ENCODE results near the gene LRP2.

The LRP2 gene

GRCh38 chr2:169112841-169113240 is 249.5 kb downstream of the LRP2 start:
- no peak for DNase-seq

DNA sequence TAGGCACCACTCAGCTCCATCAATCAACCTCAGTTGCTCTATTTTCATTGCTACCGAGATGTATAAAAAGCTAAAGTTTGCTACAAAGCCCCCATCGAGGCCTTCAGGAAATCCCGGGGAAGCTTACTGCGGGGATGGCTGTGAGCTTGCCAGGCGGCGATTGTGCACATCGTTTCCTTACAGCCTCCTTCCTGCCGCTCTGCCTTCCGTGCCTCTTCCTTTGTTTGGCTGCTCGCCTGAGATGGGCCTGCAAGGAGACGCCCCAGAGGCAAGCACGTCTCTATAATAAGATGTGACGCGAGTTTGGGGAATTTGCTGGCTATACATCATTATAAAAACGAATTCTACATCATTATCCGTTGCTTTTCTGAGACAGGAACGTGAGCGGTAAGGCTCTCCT is 251.4 kb downstream of the LRP2 start:
- DNase-seq: no peak

GRCh38 chr2:169110419-169110818 is 251.9 kb downstream of the LRP2 start:
- DNase-seq: no peak

DNA sequence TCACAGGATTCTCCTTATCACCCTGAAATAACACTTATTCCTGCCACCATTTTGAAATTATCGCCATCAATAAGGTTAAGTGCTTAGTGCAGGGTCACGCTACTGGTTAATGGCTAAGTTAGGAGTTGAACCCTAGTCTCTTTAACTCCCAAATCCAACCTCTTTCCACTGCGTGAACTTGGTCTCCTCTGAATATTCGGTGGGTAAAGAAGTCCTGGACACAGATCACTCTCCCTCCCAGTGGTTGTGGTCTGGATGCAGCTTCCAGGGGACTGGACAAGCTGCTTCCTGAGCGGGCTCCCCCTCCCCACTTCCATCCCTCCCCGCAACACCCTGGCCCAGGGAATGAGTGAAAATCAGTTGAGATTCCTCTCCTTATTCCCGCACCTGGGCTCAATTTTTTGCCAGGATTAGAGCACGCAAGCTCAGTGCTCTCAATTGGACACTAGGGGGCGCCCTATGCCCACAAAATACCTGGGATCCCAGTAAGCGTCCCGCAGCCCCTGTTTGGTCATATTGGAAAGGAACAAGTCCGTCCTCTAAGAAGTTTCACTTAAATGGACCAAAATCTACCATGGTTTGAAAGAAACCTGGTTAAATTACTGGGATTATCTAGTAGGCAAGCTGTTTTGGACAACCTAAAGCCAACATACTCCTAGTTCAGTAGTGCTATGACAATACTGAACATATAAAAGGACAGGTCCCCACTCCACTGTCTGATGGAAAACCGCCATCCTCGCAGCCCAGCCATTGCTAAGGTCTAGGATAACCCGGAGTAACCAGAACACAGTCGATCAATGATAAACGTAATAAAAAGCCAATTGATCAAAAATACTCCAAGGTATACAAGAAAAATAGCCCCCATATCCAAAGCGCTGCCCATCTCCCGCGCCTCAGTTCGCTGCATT is 252.6 kb downstream of the LRP2 start:
- DNase-seq: peak; percentile 79

- DNase-seq: no peak
Measured at GRCh38 chr2:169108099-169108884, 254.0 kb downstream of the LRP2 start.

DNA sequence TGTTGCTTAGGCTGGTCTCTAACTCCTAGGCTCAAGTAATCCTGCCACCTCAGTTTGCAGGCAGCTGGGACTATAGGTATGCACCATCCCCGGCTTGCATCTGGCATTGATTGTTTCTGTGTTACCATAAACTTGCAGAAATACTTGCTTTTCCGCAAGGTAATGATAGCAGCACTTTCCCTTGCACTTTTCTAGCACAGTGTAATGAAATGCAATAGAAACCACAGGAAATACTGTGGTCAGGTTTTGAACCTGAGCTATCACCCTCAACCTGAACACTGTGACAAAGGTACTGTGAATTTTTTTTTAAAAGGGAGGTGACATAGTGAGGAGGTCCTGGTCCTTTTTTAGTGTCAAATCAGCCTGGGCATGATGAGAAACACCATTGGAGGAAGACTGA is 254.7 kb downstream of the LRP2 start:
- DNase-seq: peak; percentile 77

- no peak for DNase-seq
Measured at GRCh38 chr2:169106563-169107545, 255.5 kb downstream of the LRP2 start.

GRCh38 chr2:169106134-169106533 is 256.2 kb downstream of the LRP2 start:
- DNase-seq: no peak

DNA sequence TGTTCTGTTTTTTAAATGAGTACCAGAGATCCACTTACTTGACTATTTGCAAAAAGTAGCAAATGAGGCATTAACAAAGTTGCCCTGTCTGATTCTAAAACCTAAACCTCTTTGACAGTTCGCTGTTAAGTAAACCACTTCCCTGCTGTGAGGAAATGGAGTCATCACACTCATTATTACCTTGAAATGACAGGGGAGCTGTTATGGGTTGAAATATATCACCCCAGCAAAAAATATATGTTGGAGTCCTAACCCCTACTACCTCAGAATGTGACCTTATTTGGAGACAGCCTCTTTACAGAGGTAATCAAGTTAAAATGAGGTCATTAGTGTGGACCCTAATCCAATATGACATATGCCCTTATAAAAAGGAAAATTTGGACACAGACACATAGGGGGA is 256.9 kb downstream of the LRP2 start:
- DNase-seq: peak; percentile 61

DNA sequence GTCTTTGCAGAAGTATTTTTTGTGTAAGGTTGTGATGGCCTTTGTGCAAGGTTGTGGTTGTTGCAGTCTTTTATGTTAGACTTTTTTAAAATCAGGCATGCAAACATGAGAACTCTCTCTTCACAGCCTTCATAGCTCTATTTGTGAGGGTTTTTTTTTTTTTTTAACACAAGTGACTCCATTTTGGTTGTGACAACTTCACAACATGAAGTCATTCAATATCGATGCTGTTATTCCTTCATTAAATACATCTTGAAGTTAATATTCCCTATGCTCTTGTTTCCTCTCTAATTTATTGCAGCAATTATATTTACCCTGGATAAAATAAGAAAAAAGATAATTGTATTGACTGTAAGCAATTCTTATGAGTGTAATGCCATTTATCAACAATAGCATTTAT is 257.5 kb downstream of the LRP2 start:
- DNase-seq: no peak

DNA sequence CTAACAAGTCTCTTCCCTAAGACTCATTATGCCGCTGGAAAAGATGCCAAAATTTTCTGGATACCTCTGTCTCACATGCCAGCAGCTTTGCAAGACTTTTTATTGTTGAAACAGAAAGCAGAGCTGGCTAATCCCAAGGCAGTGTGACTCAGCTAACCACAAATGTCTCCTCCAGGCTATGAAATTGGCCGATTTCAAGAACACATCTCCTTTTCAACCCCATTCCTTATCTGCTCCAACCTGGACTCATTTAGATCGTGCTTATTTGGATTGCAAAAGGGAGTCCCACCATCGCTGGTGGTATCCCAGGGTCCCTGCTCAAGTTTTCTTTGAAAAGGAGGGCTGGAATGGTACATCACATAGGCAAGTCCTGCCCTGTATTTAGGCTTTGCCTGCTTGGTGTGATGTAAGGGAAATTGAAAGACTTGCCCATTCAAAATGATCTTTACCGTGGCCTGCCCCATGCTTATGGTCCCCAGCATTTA is 266.7 kb downstream of the LRP2 start:
- DNase-seq: peak; percentile 53

DNA sequence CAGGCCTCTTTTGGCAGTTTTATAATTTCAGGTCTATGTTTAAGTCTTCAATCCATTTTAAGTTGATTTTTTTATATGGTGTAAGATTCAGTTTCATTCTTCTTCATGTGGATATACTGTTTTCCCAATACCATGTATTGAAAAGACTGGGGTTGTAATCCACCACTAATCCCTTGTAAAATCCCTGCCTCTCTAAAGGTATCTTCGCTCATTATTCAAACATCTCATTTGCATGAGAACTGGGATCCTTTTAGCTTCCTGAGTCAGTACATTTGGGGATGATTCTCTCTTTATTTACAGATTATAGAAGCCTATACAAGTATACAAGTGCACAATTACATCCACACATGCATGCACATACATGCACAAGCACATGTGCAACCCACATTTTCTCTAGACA is 267.7 kb downstream of the LRP2 start:
- DNase-seq: no peak

- DNase-seq: no peak
Measured at GRCh38 chr2:169093535-169093934, 268.8 kb downstream of the LRP2 start.

DNA sequence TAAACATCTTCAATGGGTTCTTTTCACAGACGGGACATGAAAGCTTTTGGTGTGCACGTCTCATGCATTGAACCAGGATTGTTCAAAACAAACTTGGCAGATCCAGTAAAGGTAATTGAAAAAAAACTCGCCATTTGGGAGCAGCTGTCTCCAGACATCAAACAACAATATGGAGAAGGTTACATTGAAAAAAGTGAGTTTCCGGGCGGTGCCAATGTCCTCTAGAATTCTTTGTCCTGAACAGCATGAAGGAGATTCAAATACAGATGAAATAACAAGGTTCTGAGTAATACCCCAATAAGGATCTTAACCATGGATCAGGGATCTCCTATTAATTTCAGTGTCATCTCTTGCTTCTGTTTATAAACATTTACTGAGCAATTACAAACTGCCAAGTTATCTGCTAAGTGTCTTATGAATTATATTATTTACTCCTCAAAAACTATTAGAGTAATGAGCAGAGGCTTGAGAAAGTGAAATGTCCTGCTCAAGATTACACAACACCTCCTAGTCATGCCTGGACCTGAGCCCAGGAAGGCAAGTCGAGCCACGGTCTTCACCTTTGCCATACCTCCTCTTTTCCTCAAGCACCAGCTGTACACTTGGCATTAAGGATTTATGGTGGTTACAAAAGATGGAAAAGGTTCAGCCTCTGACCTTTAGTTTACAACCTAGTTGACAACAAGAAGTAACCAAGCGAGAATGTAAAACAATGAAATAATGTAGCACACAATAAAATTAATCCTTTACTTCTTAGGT is 270.4 kb downstream of the LRP2 start:
- no peak for DNase-seq

GRCh38 chr2:169091256-169091655 is 271.1 kb downstream of the LRP2 start:
- DNase-seq: no peak

GRCh38 chr2:169090133-169090820 is 272.1 kb downstream of the LRP2 start:
- DNase-seq: no peak

- DNase-seq: no peak
Measured at GRCh38 chr2:169089182-169089581, 273.2 kb downstream of the LRP2 start.

DNA sequence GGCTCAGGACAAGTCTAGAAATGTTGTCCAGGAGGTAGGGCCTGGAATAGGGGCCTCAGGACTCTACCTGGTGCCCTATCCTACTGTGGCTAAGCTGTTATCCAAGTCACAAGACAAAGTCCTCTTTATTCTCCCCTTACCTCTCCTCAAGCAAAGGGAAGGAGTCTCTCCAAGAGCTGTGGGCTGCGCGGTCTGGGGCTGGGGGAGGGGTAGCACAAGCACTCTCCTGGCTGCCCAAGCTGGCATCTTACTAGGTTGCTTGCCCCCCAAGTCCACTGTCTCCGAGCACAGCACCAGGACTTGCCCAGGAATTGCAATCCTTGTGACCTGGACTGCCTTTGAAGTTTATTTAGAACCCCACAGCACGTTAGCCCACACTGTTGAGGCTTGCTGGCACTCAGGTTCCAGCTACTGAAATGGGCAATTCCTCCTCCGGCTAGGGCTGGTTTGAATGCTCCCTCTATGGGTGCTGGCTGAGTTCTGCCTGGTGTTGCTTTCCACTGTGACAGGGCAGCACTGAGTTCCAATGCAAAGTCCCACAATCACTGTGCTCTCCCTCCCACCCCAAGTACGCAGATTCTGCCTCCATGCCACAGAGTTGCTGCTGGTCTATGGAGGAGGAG is 274.5 kb downstream of the LRP2 start:
- no peak for DNase-seq

- no peak for DNase-seq
Measured at GRCh38 chr2:169086893-169087467, 275.4 kb downstream of the LRP2 start.

- DNase-seq: no peak
Measured at GRCh38 chr2:169082995-169083394, 279.3 kb downstream of the LRP2 start.

All from activated CD4-positive, alpha-beta T cell treated with anti-CD3 and anti-CD28 coated beads, Interleukin-10, Interleukin-2, amounts not matched to agents 100 ng/mL and 50 ng/mL, durations not matched to agents 16 hours and 8 hours (primary cell).